Memory B cell (primary cell): ENCODE measurements around the gene SPATS2L.

ENCODE experiments used
- ATAC-seq: fragments of 150-1000 bp; cut with Tn5 transposase; 2 replicates; pipeline ENCODE4 v1.10.0; 2021; ENCODE audit warnings: low read depth, mild to moderate bottlenecking, moderate library complexity
- DNase-seq, 2 donors: peaks; one replicate each; pipeline ENCODE4 v3.0.0; 2022; ENCODE audit warnings: low spot score in 2 of 2
- H3K27ac Mint-ChIP-seq: one replicate; pipeline ENCODE4 v1.8.0; 2022; ENCODE audit warnings: mild to moderate bottlenecking, moderate library complexity, mixed read lengths
- H3K27me3 Mint-ChIP-seq: one replicate; pipeline ENCODE4 v1.8.0; 2022; ENCODE audit warnings: mixed read lengths
- H3K36me3 Mint-ChIP-seq: one replicate; pipeline ENCODE4 v1.8.0; 2022; ENCODE audit warnings: mild to moderate bottlenecking, mixed read lengths
- H3K4me1 Mint-ChIP-seq: one replicate; pipeline ENCODE4 v1.8.0; 2022; ENCODE audit warnings: mixed read lengths
- H3K4me3 Mint-ChIP-seq: one replicate; pipeline ENCODE4 v1.8.0; 2022; ENCODE audit warnings: mild to moderate bottlenecking, moderate library complexity, mixed read lengths
- H3K9me3 Mint-ChIP-seq: one replicate; pipeline ENCODE4 v1.8.0; 2022; ENCODE audit warnings: mixed read lengths

Gene SPATS2L

DNA sequence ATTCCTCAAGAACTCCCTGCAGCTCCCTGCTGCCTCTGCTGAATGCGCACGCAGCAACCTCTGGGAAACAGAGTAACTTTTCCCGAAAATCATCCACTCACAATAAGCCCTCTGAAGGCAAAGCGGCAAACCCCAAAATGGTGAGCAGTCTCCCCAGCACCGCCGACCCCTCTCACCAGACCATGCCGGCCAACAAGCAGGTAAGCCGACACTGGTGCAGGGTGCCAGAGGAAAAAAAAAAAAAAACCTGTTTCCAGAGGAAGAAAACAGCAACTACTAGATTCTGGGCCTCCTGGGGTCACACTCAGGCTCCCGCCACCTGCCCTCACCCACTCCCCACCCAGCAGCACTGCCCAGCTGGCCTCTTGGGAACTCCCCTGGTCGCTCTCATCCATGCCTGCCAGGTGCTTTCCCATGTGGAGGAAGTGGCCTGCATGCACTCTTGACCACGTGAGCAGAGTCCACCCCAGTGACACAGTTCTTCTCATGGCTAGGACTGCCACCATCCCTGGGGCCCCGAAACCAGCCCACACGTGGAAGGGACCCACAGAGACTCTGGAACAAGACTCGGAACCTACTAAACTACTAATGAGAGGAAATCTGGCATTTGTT lies 166.5 kb downstream of the SPATS2L start:
- Mint-ChIP-seq H3K27ac (no peak overlapping the region), H3K36me3 (no peaks in the 10 kb centered on the region), H3K9me3 (no peaks in the 10 kb centered on the region), H3K27me3 (no peaks in the 10 kb centered on the region), H3K4me1 (peaks cover 4% of the 10 kb centered on the region), H3K4me3 (no peak overlapping the region)
- ATAC-seq = no peak
- no peak for DNase-seq

DNA sequence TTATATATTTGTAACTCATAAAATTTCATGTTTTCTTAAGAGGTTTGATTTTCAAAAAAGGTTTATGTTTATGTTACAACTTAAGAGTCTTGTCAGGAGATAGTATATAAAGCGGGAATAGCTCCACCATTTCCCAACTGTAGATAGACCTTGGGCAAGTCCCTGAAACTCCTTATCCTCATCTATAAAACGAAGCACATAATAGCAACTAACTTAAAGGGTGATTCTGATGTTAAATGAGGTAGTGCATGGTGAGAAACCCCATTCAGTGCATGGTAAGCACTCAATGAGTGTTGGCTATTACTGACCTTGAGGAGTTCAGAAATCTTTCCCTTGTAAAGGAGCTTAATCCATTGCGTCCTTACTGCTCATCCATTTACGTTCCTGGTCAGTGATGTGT lies 169.3 kb downstream of the SPATS2L start:
- H3K4me3 Mint-ChIP-seq = no peak overlapping the region
- DNase-seq = no peak
- H3K27ac Mint-ChIP-seq = no peak overlapping the region
- no peaks in the 10 kb centered on the region for H3K9me3 Mint-ChIP-seq
- no peaks in the 10 kb centered on the region for H3K36me3 Mint-ChIP-seq
- peaks cover 4% of the 10 kb centered on the region for H3K4me1 Mint-ChIP-seq
- H3K27me3 Mint-ChIP-seq = no peaks in the 10 kb centered on the region
- no peak for ATAC-seq

DNA sequence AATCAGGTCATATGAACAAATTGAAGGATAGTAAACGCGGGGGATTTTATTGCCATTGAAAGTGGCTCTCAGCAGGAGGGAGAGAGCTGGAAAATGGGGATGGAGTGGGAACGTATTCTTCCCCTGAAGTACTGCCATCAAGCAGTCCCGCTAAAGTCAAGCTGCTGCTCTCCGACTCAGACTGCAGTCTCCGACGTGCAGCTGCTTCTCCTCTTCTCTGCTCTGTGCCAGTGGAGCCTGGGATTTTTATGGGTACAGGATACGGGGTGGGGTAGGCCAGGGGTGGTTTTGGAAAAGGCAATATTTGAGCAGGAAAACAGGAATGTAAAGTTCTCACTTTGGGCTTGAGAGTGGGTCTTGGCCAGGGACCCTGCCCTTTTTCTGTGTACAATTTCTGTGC lies 170.3 kb downstream of the SPATS2L start:
- no peaks in the 10 kb centered on the region for H3K36me3 Mint-ChIP-seq
- DNase-seq (no peak), ATAC-seq (no peak)
- no peaks in the 10 kb centered on the region for H3K4me1 Mint-ChIP-seq
- H3K27ac Mint-ChIP-seq = no peak overlapping the region
- H3K9me3 Mint-ChIP-seq = no peaks in the 10 kb centered on the region
- H3K27me3 Mint-ChIP-seq = no peaks in the 10 kb centered on the region
- H3K4me3 Mint-ChIP-seq = no peak overlapping the region

- Mint-ChIP-seq H3K27me3 (no peaks in the 10 kb centered on the region), H3K9me3 (no peaks in the 10 kb centered on the region), H3K4me1 (no peaks in the 10 kb centered on the region), H3K27ac (no peak overlapping the region), H3K36me3 (no peaks in the 10 kb centered on the region), H3K4me3 (no peak overlapping the region)
- DNase-seq (no peak), ATAC-seq (no peak)
Observed at GRCh38 chr2:200477667-200478131, 171.2 kb downstream of the SPATS2L start.

GRCh38 chr2:200479692-200480265 lies 173.3 kb downstream of the SPATS2L start:
- H3K4me1 Mint-ChIP-seq = no peaks in the 10 kb centered on the region
- ATAC-seq (no peak), DNase-seq (no peak)
- H3K27ac Mint-ChIP-seq = no peak overlapping the region
- no peak overlapping the region for H3K4me3 Mint-ChIP-seq
- H3K9me3 Mint-ChIP-seq = no peaks in the 10 kb centered on the region
- peaks cover 5% of the 10 kb centered on the region for H3K27me3 Mint-ChIP-seq
- H3K36me3 Mint-ChIP-seq = no peaks in the 10 kb centered on the region

DNA sequence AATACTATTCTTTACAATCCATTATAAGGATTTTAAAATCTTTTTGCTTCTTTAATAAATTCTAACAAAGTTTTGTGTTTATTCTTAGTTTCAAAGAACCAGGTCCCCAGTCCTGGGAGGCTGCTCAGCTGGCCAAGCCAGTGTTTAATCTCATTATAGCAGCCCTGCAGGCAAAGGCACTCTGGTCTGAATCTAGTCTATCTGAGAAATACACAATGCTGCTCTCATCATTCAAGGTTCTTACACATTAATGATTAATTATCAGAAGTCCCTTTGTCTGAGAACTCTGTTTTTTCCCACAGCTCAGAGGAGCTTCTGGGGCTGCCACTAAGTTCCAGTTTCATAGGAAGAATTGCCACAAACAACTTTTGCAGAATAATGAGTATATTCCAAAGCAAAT lies 175.7 kb downstream of the SPATS2L start:
- Mint-ChIP-seq H3K27ac (no peak overlapping the region), H3K9me3 (no peaks in the 10 kb centered on the region), H3K36me3 (no peaks in the 10 kb centered on the region), H3K4me3 (no peak overlapping the region), H3K27me3 (peaks cover 5% of the 10 kb centered on the region), H3K4me1 (no peaks in the 10 kb centered on the region)
- ATAC-seq (no peak), DNase-seq (no peak)

DNA sequence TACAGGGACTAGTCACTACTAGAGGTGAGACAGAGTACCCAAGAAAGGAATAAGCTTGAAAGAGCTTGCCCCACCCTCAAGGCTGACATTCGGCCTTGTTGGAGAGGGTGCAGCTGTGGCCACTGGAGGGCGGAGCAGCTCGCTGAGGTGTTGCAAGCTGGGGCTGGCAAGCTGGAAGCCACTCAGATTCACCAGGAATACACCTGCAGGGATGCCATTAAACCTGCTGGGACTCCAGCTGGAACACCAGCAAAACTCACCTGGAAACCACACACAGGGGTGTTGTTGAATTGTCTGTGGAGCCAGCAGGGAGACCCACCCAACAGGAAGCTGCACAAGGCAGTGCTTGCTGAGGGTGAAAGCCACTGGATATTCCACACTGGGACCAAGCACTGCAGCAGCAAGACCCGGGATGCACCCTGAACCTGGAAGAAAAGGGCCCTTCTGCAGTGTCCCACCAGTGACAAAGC lies 177.3 kb downstream of the SPATS2L start:
- Mint-ChIP-seq H3K4me3 (no peak overlapping the region), H3K36me3 (no peaks in the 10 kb centered on the region), H3K4me1 (no peaks in the 10 kb centered on the region), H3K27me3 (peaks cover 5% of the 10 kb centered on the region), H3K27ac (no peak overlapping the region), H3K9me3 (no peaks in the 10 kb centered on the region)
- ATAC-seq (peak; percentile 59), DNase-seq (no peak)

- no peaks in the 10 kb centered on the region for H3K4me1 Mint-ChIP-seq
- ATAC-seq (no peak), DNase-seq (no peak)
- peaks cover 5% of the 10 kb centered on the region for H3K36me3 Mint-ChIP-seq
- H3K4me3 Mint-ChIP-seq = no peak overlapping the region
- peaks cover 5% of the 10 kb centered on the region for H3K27me3 Mint-ChIP-seq
- H3K27ac Mint-ChIP-seq = no peak overlapping the region
- no peaks in the 10 kb centered on the region for H3K9me3 Mint-ChIP-seq
Observed at GRCh38 chr2:200484934-200485333, 178.4 kb downstream of the SPATS2L start.

DNA sequence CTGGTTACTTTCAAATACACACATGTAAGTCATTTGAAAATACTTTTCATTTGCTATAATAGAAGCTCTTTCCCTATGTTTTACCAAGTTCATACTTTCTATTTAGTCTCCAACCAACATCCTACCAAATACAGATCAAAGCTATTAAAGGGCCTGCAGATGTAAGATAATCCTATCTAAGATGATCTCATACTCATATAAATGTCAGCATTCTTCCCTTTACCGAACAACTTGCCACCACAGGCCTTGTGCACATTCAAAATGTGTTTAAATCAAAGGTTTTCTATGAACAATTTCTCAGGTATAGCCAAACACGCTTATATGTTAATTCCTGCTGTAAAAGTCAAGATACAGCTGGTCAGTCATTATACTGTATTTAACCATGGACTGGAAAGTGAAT lies 180.0 kb downstream of the SPATS2L start:
- no peaks in the 10 kb centered on the region for H3K9me3 Mint-ChIP-seq
- no peak for DNase-seq
- no peak overlapping the region for H3K4me3 Mint-ChIP-seq
- peaks cover 14% of the 10 kb centered on the region for H3K36me3 Mint-ChIP-seq
- H3K27me3 Mint-ChIP-seq = peaks cover 5% of the 10 kb centered on the region
- ATAC-seq = no peak
- H3K27ac Mint-ChIP-seq = no peak overlapping the region
- H3K4me1 Mint-ChIP-seq = no peaks in the 10 kb centered on the region

DNA sequence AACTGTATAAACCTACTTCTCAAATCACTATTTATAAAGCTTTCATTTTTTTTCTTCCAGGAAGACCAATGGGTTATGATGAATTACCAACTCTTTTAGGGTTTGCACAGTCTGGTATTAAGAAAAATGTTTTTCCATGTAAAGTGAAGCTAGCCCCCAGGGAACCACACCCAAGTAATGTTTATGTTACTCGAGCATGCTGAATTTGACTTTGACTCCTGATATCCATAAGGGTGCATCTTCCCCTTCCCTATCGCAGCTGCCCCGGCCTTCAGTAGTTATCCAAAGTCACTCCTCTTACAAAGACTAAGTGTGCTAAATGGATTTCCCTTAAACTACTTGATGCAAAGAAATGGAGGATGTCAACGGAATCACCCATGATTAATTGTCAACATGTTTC lies 181.7 kb downstream of the SPATS2L start:
- Mint-ChIP-seq H3K27me3 (peaks cover 3% of the 10 kb centered on the region), H3K36me3 (peaks cover 26% of the 10 kb centered on the region), H3K9me3 (no peaks in the 10 kb centered on the region), H3K4me1 (no peaks in the 10 kb centered on the region), H3K27ac (no peak overlapping the region), H3K4me3 (no peak overlapping the region)
- DNase-seq (no peak), ATAC-seq (no peak)

GRCh38 chr2:200490001-200490400 lies 183.5 kb downstream of the SPATS2L start:
- Mint-ChIP-seq H3K27ac (no peak overlapping the region), H3K27me3 (no peaks in the 10 kb centered on the region), H3K4me3 (no peak overlapping the region), H3K36me3 (peaks cover 33% of the 10 kb centered on the region), H3K9me3 (no peaks in the 10 kb centered on the region), H3K4me1 (no peaks in the 10 kb centered on the region)
- DNase-seq (peak in 1 of 2 donors; percentile 7), ATAC-seq (no peak)

- no peak for DNase-seq
- H3K36me3 Mint-ChIP-seq = peaks cover 42% of the 10 kb centered on the region
Observed at GRCh38 chr2:200492656-200493055, 186.2 kb downstream of the SPATS2L start.

GRCh38 chr2:200494048-200494447 lies 187.6 kb downstream of the SPATS2L start:
- Mint-ChIP-seq H3K4me3 (no peak overlapping the region), H3K27ac (no peak overlapping the region), H3K27me3 (no peaks in the 10 kb centered on the region), H3K36me3 (peaks cover 45% of the 10 kb centered on the region), H3K4me1 (no peaks in the 10 kb centered on the region), H3K9me3 (no peaks in the 10 kb centered on the region)
- DNase-seq = no peak
- no peak for ATAC-seq

More at GRCh38 chr2:200492656-200493055, 186.2 kb downstream of the SPATS2L start:
- Mint-ChIP-seq H3K27ac (no peak overlapping the region), H3K4me3 (no peak overlapping the region), H3K27me3 (no peaks in the 10 kb centered on the region), H3K4me1 (no peaks in the 10 kb centered on the region), H3K9me3 (no peaks in the 10 kb centered on the region)
- no peak for ATAC-seq

DNA sequence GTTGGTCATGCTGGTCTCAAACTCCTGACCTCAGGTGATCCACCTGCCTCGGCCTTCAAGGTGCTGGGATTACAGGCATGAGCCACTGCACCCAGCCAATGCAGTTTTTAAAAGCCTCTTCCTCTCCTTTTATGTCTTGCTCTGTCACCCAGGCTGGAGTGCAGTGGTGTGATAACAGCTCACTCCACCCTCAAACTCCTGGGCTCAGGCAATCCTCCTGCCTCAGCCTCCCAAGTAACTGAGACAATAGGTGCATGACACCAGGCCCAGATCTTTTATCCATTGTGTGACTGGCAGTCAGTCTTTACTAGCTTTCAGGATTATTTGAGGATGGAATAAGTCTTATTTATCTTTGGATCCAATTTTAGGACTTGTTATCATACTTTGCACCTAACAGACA lies 190.2 kb downstream of the SPATS2L start:
- ATAC-seq = no peak
- Mint-ChIP-seq H3K4me3 (no peak overlapping the region), H3K4me1 (no peaks in the 10 kb centered on the region), H3K9me3 (no peaks in the 10 kb centered on the region), H3K27ac (no peak overlapping the region), H3K27me3 (no peaks in the 10 kb centered on the region), H3K36me3 (peaks cover 34% of the 10 kb centered on the region)
- no peak for DNase-seq
